ENCODE results near the gene RBFA. TPM values are rescaled to one million over a fixed set of nuclear protein-coding genes. Genes with fewer than 3 reads are reported as not detected.
A peak's percentile ranks its signal among the peaks of the same experiment; 100 is the strongest.

Gene RBFA
- total RNA-seq, 4 donors from 2014 or later, result 18.2 to 54.7 (median 30.8) TPM

GRCh38 chr18:80029690-80030089, 4.5 kb upstream of the RBFA start:
- Histone ChIP-seq H3K27me3 (no peaks in the 10 kb centered on the region), H3K4me3 (no peak overlapping the region), H3K36me3 (no peaks in the 10 kb centered on the region), H3K27ac (no peak overlapping the region), H3K4me1 (no peaks in the 10 kb centered on the region), H3K9me3 (peaks cover 0 to 17% of the 10 kb centered on the region in 2 donors)
- TF ChIP-seq, protein P1, sequence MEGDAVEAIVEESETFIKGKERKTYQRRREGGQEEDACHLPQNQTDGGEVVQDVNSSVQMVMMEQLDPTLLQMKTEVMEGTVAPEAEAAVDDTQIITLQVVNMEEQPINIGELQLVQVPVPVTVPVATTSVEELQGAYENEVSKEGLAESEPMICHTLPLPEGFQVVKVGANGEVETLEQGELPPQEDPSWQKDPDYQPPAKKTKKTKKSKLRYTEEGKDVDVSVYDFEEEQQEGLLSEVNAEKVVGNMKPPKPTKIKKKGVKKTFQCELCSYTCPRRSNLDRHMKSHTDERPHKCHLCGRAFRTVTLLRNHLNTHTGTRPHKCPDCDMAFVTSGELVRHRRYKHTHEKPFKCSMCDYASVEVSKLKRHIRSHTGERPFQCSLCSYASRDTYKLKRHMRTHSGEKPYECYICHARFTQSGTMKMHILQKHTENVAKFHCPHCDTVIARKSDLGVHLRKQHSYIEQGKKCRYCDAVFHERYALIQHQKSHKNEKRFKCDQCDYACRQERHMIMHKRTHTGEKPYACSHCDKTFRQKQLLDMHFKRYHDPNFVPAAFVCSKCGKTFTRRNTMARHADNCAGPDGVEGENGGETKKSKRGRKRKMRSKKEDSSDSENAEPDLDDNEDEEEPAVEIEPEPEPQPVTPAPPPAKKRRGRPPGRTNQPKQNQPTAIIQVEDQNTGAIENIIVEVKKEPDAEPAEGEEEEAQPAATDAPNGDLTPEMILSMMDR (IDR thresholded peaks at IDR 0.05), result no peak
- no peak for TF ChIP-seq POLR2A (IDR thresholded peaks at IDR 0.05)
- intact Hi-C loops (cut with DNase I; ENCODE audit: low total_unique reads), result no loop called here
- no peak for DNase-seq

DNA sequence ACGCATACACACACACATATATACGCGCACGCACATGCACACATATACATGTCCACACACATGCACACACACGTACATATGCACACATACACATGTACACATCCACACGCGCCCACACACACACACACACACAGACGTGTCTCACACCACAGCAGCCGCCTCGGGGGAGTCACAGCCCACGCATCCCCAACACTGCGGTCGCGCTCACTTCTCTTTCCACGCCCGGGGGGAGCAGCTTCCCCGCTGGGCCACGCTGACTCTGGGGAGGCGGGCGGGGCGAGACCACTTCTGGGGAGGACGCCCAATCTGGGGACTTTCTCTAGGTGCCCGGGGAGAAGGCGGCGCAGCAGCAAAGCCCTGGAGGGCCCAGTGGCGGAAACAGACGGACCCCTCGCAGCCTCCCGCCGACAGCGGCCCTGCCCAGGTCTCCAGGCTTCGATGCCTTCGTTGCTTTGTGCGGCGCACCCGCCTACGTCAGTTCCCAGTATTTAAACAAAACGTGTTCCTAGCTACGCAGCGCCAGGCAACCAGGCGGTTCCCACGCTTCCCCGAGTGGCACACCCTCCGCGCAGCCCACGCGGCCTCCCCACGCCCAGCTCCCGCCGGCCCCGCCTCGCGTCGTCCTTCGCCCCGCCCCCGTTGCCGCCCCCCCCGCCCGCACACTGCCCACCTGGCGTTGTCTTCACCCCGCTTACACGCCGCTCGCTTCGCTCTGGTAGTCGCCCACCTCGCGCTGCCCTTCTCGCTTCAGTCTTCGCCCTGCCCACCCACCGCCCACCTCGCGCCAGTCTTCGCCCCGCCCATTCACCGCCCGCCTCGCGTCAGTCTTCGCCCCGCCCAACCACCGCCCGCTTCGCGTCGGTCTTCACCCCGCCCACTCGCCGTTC, 810 bp upstream of the RBFA start:
- no peaks in the 10 kb centered on the region for H3K9me3 ChIP-seq
- H3K4me3 ChIP-seq, result peak overlapping the region; percentile 79 to 83
- H3K27me3 ChIP-seq, result no peaks in the 10 kb centered on the region
- H3K36me3 ChIP-seq, result no peaks in the 10 kb centered on the region
- H3K4me1 ChIP-seq, result peaks cover 0 to 4% of the 10 kb centered on the region in 2 donors
- H3K27ac ChIP-seq, result peak overlapping the region; percentile 76 to 81
- TF ChIP-seq POLR2A (IDR thresholded peaks at IDR 0.05), result peak in 1 of 2 donors; percentile 40
- TF ChIP-seq, protein P1 (IDR thresholded peaks at IDR 0.05), result no peak
- peak in 1 of 2 donors; percentile 44 for DNase-seq
- intact Hi-C loops (cut with DNase I; ENCODE audit: low total_unique reads), result no loop called here

DNA sequence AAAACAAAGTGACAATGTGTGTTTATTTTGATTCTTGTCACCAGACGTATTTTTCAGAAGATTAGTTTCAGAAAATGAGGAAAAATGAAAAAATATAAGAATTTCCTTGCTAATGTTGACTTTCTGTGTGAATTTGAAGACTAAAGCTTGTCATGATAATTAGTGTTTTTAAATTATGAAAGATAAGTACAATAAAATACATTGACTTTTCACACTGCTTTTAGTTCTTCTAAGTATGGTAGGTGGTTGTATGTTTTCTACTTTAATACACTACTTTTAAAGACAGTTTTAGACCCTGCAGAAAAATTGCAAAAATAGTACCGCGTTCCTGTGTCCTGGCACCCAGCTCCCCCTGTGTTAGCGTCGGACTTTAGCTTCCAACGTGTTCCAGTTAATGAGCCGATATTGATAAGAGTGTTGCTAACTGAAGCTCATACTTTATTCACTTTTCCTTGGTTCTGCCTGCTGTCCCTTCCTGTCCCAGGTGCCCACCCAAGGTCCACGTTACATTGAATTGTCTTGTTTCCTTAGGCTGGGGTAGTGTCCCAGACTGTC, 695 bp downstream of the RBFA start:
- Histone ChIP-seq H3K27ac (peak overlapping the region; percentile 81 to 86), H3K4me1 (peaks cover 0 to 4% of the 10 kb centered on the region in 2 donors), H3K9me3 (no peaks in the 10 kb centered on the region), H3K4me3 (peak overlapping the region; percentile 79 to 83), H3K27me3 (no peaks in the 10 kb centered on the region), H3K36me3 (no peaks in the 10 kb centered on the region)
- TF ChIP-seq, protein P1 (IDR thresholded peaks at IDR 0.05), result no peak
- no peak for TF ChIP-seq POLR2A (IDR thresholded peaks at IDR 0.05)
- DNase-seq, result no peak
- intact Hi-C loops (cut with DNase I; ENCODE audit: low total_unique reads), result no loop called here

GRCh38 chr18:80035997-80036396, 1.8 kb downstream of the RBFA start:
- Histone ChIP-seq H3K4me3 (no peak overlapping the region), H3K9me3 (no peaks in the 10 kb centered on the region), H3K36me3 (no peaks in the 10 kb centered on the region), H3K27ac (no peak overlapping the region), H3K4me1 (peaks cover 0 to 4% of the 10 kb centered on the region in 2 donors), H3K27me3 (no peaks in the 10 kb centered on the region)
- intact Hi-C loops (cut with DNase I; ENCODE audit: low total_unique reads), result no loop called here
- TF ChIP-seq POLR2A (IDR thresholded peaks at IDR 0.05), result no peak
- TF ChIP-seq, protein P1 (IDR thresholded peaks at IDR 0.05), result no peak
- DNase-seq, result no peak

DNA sequence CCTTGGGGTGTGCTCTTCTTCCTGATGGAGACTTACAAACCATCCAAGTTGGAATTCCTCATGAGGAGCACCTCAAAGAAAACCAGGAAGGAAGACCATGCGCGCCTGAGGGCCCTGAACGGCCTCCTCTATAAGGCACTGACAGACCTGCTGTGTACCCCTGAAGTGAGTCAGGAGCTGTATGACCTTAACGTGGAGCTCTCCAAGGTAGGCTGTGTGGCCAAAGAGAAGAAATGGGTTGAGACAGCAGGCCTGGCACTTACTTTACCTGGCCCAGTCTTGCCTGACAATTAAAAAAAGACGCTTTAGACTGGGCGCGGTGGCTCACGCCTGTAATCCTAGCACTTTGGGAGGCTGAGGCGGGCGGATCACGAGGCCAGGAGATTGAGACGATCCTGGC, 3.1 kb downstream of the RBFA start:
- H3K36me3 ChIP-seq, result no peaks in the 10 kb centered on the region
- H3K4me3 ChIP-seq, result no peak overlapping the region
- no peak for TF ChIP-seq POLR2A (IDR thresholded peaks at IDR 0.05)
- TF ChIP-seq, protein P1 (IDR thresholded peaks at IDR 0.05), result no peak
- H3K27me3 ChIP-seq, result no peaks in the 10 kb centered on the region
- H3K27ac ChIP-seq, result no peak overlapping the region
- peaks cover 0 to 4% of the 10 kb centered on the region in 2 donors for H3K4me1 ChIP-seq
- H3K9me3 ChIP-seq, result no peaks in the 10 kb centered on the region
- intact Hi-C loops (cut with DNase I; ENCODE audit: low total_unique reads), result no loop called here
- no peak for DNase-seq

Data from uterus (tissue), 4 donors.